Stomach smooth muscle (tissue), 2 donors: ENCODE measurements around the gene ZNF516.

Experiments
- H3K27ac ChIP-seq: one replicate; pipeline ENCODE4 v1.7.0; 2013; ENCODE audit warnings: mild to moderate bottlenecking, low read length, inconsistent platforms
- H3K27me3 ChIP-seq, 2 donors: one replicate each; pipeline ENCODE4 v1.7.0; 2013; ENCODE audit warnings: low read length in 2 of 2; ENCODE audit not compliant: insufficient read depth in 2 of 2, control insufficient read depth in 1 of 2
- H3K36me3 ChIP-seq, 2 donors: one replicate each; pipeline ENCODE4 v1.7.0; 2013; ENCODE audit warnings: low read length in 2 of 2; ENCODE audit not compliant: control insufficient read depth in 2 of 2, insufficient read depth in 2 of 2
- H3K4me1 ChIP-seq: one replicate; pipeline ENCODE4 v1.7.0; 2013; ENCODE audit warnings: low read length; ENCODE audit not compliant: control insufficient read depth, insufficient read depth
- H3K4me3 ChIP-seq, 2 donors: one replicate each; pipeline ENCODE4 v1.7.0; 2013; ENCODE audit warnings: low read length in 2 of 2
- H3K9ac ChIP-seq, 2 donors: one replicate each; pipeline ENCODE4 v1.7.0; 2013; ENCODE audit warnings: low read length in 2 of 2, mild to moderate bottlenecking in 1 of 2
- H3K9me3 ChIP-seq, 2 donors: one replicate each; pipeline ENCODE4 v1.7.0; 2013; ENCODE audit warnings: low read length in 2 of 2; ENCODE audit not compliant: control insufficient read depth in 2 of 2
- donor health status: healthy.
- donor health status: Pancreatic carcinoma.

ZNF516 gene

GRCh38 chr18:76425146-76426131 lies 69.6 kb downstream of the ZNF516 start:
- no peaks in the 10 kb centered on the region for H3K9me3 ChIP-seq
- H3K4me3 ChIP-seq, result no peak overlapping the region
- H3K9ac ChIP-seq, result no peak overlapping the region
- peaks cover 0 to 3% of the 10 kb centered on the region in 2 donors for H3K36me3 ChIP-seq
- no peak overlapping the region for H3K27ac ChIP-seq
- peaks cover 21% of the 10 kb centered on the region for H3K4me1 ChIP-seq
- H3K27me3 ChIP-seq, result no peaks in the 10 kb centered on the region

- peaks cover 0 to 3% of the 10 kb centered on the region in 2 donors for H3K36me3 ChIP-seq
- H3K9me3 ChIP-seq, result no peaks in the 10 kb centered on the region
- H3K27ac ChIP-seq, result no peak overlapping the region
These were observed 72.2 kb downstream of the ZNF516 start for GRCh38 chr18:76422838-76423237.

DNA sequence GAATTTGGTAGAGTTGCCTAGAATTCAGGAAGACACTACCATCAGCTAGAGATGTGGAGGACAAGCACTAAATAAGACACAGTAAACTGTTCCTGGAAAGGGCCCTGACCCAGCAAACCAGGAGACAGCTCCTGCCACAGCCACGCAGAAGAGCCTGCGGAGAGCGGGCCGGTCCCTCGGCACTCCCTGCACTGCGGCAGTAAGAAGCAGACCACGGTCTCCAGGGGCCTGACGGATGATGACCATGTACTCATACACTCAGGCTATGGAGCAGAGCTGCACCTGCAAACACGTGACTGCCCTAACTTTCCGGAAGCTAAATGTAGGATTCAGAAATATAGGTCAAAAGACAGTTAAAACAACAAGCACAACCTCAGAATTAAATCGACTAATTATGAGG lies 72.9 kb downstream of the ZNF516 start:
- Histone ChIP-seq H3K36me3 (peaks cover 0 to 3% of the 10 kb centered on the region in 2 donors), H3K27ac (no peak overlapping the region), H3K4me3 (no peak overlapping the region), H3K9ac (no peak overlapping the region), H3K27me3 (no peaks in the 10 kb centered on the region), H3K9me3 (no peaks in the 10 kb centered on the region), H3K4me1 (peaks cover 8% of the 10 kb centered on the region)

More at GRCh38 chr18:76422838-76423237, 72.2 kb downstream of the ZNF516 start:
- Histone ChIP-seq H3K4me3 (no peak overlapping the region), H3K4me1 (peaks cover 8% of the 10 kb centered on the region), H3K9ac (no peak overlapping the region), H3K27me3 (no peaks in the 10 kb centered on the region)

GRCh38 chr18:76421685-76422078 lies 73.4 kb downstream of the ZNF516 start:
- no peaks in the 10 kb centered on the region for H3K27me3 ChIP-seq
- H3K4me3 ChIP-seq, result no peak overlapping the region
- H3K9ac ChIP-seq, result no peak overlapping the region
- no peaks in the 10 kb centered on the region for H3K9me3 ChIP-seq
- peaks cover 0 to 3% of the 10 kb centered on the region in 2 donors for H3K36me3 ChIP-seq
- peaks cover 8% of the 10 kb centered on the region for H3K4me1 ChIP-seq
- no peak overlapping the region for H3K27ac ChIP-seq

DNA sequence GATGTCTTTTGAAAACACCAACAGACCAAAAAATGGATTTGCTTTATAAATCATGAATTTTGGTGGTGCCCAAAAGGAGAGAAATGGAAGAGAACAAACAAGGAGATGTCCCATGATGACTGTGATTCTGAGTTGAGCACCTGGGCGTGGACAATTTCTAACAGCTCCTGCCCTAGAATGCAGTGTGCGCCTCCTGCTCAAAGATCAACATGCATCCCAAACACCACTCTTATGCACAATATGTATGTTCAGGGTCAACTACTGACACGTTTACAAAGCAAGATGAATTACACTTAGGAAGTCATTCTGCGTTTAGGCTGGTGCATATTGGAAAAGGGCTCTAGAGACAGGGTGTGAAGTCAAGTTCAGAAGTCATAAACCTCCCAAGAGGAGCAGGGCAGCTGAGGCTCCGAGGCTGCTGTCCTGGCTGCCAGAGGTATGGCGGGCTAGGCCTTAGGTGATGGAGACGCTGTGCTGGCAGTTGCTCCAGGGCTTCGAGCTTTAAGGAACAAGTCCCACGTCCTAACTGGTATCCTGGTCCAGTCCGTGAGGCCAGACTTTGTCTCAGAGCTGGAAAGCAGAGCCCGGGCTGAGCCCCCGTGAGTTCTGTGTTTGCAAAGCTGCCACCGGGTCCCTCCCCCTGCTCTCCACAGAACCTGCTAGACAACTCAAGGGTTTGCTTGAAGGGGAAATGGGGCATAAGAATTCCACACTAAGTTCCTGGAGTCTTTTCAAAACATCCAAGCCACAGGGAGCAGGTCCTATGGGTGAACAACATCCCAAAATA lies 74.0 kb downstream of the ZNF516 start:
- H3K4me3 ChIP-seq, result no peak overlapping the region
- H3K27me3 ChIP-seq, result no peaks in the 10 kb centered on the region
- H3K36me3 ChIP-seq, result peaks cover 0 to 3% of the 10 kb centered on the region in 2 donors
- H3K9ac ChIP-seq, result no peak overlapping the region
- H3K27ac ChIP-seq, result no peak overlapping the region
- H3K9me3 ChIP-seq, result no peaks in the 10 kb centered on the region
- H3K4me1 ChIP-seq, result peaks cover 8% of the 10 kb centered on the region

DNA sequence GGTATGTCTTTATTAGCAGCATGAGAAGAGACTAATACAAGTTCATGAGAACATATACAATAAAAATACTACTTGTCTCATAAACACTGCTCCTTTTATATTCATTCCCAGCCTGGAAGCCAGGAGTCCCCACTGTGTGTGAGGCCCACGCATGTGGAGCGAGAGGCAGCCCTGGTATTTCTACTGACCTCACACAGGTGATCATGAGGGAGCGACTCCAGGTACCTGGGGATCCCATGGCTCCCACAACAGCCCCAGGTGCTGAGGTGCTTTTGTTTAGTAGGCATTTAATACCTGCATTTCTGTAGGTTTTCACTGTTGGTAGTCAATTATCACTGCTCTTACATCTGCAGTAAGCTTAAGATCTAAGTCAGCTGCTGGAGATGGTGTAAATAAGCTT lies 75.2 kb downstream of the ZNF516 start:
- Histone ChIP-seq H3K9me3 (no peaks in the 10 kb centered on the region), H3K27ac (no peak overlapping the region), H3K4me1 (peaks cover 6% of the 10 kb centered on the region)

DNA sequence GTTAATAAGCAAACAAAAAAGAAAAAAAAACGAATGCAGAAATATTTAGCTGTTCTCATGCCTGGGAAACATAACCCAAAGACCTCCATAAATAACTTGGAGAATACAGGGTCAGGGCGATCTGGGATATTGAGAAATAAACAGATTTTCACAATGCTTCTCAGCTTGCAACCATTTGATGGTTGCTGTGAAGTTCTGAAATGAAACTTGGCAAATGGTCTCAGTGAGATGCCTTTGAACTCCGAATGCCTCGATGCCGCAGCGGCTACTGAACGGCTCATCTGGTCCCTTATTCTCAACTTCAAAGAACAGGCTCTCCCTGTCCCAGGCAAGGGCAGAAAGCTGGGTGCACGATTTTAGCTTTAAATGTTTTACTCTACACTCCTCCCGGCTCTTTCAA lies 78.1 kb downstream of the ZNF516 start:
- Histone ChIP-seq H3K9me3 (no peaks in the 10 kb centered on the region), H3K36me3 (peaks cover 0 to 3% of the 10 kb centered on the region in 2 donors), H3K4me3 (peak overlapping the region; percentile 18 to 54), H3K27me3 (no peaks in the 10 kb centered on the region), H3K4me1 (peaks cover 13% of the 10 kb centered on the region), H3K27ac (no peak overlapping the region), H3K9ac (no peak overlapping the region)

More for the DNA sequence above, 75.2 kb downstream of the ZNF516 start:
- H3K9ac ChIP-seq, result no peak overlapping the region
- peaks cover 0 to 3% of the 10 kb centered on the region in 2 donors for H3K36me3 ChIP-seq
- no peaks in the 10 kb centered on the region for H3K27me3 ChIP-seq
- H3K4me3 ChIP-seq, result no peak overlapping the region

DNA sequence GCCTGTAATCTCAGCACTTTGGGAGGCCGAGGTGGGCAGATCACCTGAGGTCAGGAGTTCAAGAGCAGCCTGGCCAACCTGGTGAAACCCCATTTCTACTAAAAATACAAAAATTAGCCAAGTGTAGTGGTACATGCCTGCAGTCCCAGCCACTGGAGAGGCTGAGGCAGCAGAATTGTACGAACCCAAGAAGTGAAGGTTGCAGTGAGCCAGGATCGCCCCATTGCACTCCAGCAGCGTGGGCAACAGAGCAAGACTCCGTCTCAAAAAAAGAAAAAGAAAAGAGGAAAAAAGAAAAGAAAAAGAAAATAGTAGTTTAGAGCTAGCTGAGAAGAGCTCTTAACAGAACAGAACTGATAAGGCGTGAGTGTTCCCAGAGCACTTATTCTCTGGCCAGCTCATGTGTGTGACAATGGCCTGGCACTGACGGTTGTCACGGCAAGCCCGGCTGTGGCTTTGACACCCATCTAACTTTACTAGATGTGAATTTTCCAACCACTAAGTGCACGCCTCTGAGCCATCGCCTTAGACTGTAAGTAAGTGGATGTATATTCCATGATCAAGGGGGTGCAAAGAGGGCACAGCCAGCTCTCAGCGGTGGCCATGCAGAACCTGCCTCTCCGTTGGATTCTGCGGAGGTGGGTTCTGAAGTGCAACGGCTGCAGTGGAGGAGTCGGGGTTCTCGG lies 80.0 kb downstream of the ZNF516 start:
- H3K4me1 ChIP-seq, result peaks cover 9% of the 10 kb centered on the region
- no peak overlapping the region for H3K27ac ChIP-seq
- H3K9me3 ChIP-seq, result no peaks in the 10 kb centered on the region

DNA sequence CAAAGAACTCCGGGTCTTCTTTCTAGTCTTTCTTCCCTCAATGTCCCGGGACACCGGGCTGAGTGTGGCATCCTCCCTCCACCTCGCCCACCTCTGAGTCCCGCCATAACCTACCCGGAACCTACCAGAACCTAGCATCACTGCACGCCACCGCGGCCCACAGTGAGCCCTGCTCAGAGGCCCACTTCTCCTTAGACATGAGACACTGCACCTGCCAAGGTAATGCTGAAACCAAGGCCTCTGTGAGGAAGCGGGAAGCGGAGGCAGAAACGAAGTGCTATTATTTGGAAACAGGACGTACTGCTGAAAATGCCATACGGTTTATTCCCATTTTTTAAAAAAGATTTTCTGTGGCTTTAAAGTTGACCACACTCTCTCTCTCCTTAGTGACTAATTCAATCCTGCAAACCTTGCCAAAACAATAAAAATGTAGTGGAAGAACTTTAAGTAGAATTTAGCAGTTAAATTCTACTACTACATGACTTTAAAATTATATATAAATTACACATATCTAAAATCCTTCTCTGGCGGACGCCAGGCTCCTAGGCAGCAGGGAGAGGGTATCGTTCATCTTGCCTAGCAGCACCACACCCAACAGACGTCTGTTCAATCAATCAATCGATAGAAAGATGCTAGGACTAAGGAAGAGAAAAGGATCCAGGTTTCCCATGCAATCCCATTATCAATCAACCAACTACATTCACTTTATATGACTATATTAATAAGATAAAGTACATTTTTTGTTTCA lies 82.0 kb downstream of the ZNF516 start:
- Histone ChIP-seq H3K9ac (no peak overlapping the region), H3K36me3 (peaks cover 0 to 3% of the 10 kb centered on the region in 2 donors), H3K4me3 (no peak overlapping the region), H3K27ac (no peak overlapping the region), H3K27me3 (no peaks in the 10 kb centered on the region), H3K9me3 (no peaks in the 10 kb centered on the region), H3K4me1 (peaks cover 9% of the 10 kb centered on the region)

More for the DNA sequence above, 80.0 kb downstream of the ZNF516 start:
- Histone ChIP-seq H3K27me3 (no peaks in the 10 kb centered on the region), H3K4me3 (no peak overlapping the region), H3K9ac (no peak overlapping the region), H3K36me3 (no peaks in the 10 kb centered on the region)
